Measurements from ENCODE around the gene UCP2. TPM values are rescaled to one million over a fixed set of nuclear protein-coding genes. Genes with fewer than 3 reads are reported as not detected.

UCP2 gene
- total and polyA plus RNA-seq, 9 of the 15 experiments (the other 6 are each of a cell fraction or from before 2014, with no cell fraction given) = 19.2 to 216 (median 87.9) TPM

DNA sequence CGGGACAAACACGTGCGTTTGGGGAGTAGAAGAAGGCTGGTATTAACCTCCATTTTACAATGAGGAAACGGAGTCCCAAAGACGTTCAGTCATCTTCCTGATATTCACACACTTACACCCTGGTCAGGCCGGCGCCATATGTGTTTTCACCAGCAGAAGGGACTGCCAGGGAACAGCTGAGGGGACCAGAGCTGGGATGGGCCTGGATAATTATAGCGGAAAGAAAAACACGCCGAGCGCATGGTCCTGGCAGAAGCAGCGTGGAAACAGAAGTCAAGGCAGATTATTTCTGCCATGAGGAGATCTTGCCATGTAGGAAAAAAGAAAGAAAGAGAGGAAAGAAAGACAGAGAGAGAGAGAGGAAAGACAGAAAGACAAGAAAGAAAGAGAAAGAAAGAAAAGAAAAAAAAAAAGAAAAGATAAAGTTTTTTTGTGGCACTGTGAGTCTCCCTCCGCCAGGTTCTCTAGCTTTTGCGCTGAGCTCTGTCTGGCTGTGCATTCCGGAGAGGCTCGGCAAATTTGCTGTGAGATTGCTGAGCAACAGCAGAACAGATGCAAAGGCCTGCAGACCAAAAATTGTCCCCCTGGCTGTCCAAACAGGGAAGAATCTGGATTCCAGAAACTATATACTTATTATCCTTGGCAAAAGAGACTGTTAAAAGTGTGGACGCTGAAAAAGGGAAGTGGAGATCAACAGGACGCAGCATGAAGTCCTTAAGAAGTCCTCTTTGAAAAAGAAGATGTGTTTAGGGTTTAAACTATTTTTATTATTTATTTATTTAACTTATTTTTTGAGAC lies 1.3 kb upstream of the UCP2 start (continued):
- TF ChIP-seq, protein P1, sequence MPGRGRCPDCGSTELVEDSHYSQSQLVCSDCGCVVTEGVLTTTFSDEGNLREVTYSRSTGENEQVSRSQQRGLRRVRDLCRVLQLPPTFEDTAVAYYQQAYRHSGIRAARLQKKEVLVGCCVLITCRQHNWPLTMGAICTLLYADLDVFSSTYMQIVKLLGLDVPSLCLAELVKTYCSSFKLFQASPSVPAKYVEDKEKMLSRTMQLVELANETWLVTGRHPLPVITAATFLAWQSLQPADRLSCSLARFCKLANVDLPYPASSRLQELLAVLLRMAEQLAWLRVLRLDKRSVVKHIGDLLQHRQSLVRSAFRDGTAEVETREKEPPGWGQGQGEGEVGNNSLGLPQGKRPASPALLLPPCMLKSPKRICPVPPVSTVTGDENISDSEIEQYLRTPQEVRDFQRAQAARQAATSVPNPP (IDR thresholded peaks at IDR 0.05; ENCODE audit: borderline replicate concordance, insufficient read depth, insufficient read length) = no peak
- TF ChIP-seq RBM34 (IDR thresholded peaks at IDR 0.05; ENCODE audit: borderline replicate concordance, insufficient read depth, low read length) (no peak), CBFA2T3 (IDR thresholded peaks at IDR 0.05) (no peak), ETV1 (tag; conservative IDR thresholded peaks at IDR 0.05; ENCODE audit: low read depth) (no peak), SIRT6 (IDR thresholded peaks at IDR 0.05; ENCODE audit: low read depth, low read length) (no peak), CREBBP (IDR thresholded peaks at IDR 0.05; ENCODE audit: low read depth, low read length) (no peak), ZNF384 (IDR thresholded peaks at IDR 0.05; ENCODE audit: low read depth, low read length) (no peak), PURB (CRISPR knock-in tag; IDR thresholded peaks at IDR 0.05; ENCODE audit: low read depth) (no peak), CREB1 (IDR thresholded peaks at IDR 0.05) (no peak), CREB1 (CRISPR knock-in tag; IDR thresholded peaks at IDR 0.05) (no peak), ZNF76 (CRISPR knock-in tag; IDR thresholded peaks at IDR 0.05; ENCODE audit: borderline replicate concordance) (no peak), ARNT (IDR thresholded peaks at IDR 0.05) (0 out of 4 replicates have a peak, but pooled peaks have one; percentile 17 to 39)
- TF ChIP-seq, protein P2, sequence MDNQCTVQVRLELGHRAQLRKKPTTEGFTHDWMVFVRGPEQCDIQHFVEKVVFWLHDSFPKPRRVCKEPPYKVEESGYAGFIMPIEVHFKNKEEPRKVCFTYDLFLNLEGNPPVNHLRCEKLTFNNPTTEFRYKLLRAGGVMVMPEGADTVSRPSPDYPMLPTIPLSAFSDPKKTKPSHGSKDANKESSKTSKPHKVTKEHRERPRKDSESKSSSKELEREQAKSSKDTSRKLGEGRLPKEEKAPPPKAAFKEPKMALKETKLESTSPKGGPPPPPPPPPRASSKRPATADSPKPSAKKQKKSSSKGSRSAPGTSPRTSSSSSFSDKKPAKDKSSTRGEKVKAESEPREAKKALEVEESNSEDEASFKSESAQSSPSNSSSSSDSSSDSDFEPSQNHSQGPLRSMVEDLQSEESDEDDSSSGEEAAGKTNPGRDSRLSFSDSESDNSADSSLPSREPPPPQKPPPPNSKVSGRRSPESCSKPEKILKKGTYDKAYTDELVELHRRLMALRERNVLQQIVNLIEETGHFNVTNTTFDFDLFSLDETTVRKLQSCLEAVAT (IDR thresholded peaks at IDR 0.05) = peak in 1 of 2 experiments; percentile 62; a peak in 1 of 4 replicates
- TF ChIP-seq, protein P3, sequence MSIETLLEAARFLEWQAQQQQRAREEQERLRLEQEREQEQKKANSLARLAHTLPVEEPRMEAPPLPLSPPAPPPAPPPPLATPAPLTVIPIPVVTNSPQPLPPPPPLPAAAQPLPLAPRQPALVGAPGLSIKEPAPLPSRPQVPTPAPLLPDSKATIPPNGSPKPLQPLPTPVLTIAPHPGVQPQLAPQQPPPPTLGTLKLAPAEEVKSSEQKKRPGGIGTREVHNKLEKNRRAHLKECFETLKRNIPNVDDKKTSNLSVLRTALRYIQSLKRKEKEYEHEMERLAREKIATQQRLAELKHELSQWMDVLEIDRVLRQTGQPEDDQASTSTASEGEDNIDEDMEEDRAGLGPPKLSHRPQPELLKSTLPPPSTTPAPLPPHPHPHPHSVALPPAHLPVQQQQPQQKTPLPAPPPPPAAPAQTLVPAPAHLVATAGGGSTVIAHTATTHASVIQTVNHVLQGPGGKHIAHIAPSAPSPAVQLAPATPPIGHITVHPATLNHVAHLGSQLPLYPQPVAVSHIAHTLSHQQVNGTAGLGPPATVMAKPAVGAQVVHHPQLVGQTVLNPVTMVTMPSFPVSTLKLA (conservative IDR thresholded peaks at IDR 0.05) = peak; percentile 60 to 68; a peak in 2 of 4 replicates
- TF ChIP-seq, protein P4, sequence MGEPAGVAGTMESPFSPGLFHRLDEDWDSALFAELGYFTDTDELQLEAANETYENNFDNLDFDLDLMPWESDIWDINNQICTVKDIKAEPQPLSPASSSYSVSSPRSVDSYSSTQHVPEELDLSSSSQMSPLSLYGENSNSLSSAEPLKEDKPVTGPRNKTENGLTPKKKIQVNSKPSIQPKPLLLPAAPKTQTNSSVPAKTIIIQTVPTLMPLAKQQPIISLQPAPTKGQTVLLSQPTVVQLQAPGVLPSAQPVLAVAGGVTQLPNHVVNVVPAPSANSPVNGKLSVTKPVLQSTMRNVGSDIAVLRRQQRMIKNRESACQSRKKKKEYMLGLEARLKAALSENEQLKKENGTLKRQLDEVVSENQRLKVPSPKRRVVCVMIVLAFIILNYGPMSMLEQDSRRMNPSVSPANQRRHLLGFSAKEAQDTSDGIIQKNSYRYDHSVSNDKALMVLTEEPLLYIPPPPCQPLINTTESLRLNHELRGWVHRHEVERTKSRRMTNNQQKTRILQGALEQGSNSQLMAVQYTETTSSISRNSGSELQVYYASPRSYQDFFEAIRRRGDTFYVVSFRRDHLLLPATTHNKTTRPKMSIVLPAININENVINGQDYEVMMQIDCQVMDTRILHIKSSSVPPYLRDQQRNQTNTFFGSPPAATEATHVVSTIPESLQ (CRISPR knock-in tag; IDR thresholded peaks at IDR 0.05) = no peak
- TF ChIP-seq, protein P5, sequence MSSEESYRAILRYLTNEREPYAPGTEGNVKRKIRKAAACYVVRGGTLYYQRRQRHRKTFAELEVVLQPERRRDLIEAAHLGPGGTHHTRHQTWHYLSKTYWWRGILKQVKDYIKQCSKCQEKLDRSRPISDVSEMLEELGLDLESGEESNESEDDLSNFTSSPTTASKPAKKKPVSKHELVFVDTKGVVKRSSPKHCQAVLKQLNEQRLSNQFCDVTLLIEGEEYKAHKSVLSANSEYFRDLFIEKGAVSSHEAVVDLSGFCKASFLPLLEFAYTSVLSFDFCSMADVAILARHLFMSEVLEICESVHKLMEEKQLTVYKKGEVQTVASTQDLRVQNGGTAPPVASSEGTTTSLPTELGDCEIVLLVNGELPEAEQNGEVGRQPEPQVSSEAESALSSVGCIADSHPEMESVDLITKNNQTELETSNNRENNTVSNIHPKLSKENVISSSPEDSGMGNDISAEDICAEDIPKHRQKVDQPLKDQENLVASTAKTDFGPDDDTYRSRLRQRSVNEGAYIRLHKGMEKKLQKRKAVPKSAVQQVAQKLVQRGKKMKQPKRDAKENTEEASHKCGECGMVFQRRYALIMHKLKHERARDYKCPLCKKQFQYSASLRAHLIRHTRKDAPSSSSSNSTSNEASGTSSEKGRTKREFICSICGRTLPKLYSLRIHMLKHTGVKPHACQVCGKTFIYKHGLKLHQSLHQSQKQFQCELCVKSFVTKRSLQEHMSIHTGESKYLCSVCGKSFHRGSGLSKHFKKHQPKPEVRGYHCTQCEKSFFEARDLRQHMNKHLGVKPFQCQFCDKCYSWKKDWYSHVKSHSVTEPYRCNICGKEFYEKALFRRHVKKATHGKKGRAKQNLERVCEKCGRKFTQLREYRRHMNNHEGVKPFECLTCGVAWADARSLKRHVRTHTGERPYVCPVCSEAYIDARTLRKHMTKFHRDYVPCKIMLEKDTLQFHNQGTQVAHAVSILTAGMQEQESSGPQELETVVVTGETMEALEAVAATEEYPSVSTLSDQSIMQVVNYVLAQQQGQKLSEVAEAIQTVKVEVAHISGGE (CRISPR knock-in tag; IDR thresholded peaks at IDR 0.05) = peak in 1 of 3 experiments; percentile 61; a peak in 2 of 6 replicates

Data from K562 (cell line).